ENCODE data around the gene SELENON. TPM values are rescaled to one million over a fixed set of nuclear protein-coding genes. Genes with fewer than 3 reads are reported as not detected.

The SELENON gene
- polyA plus RNA-seq, 1 of the 3 experiments (the other 2 are of a cell fraction) = 56.2 TPM

GRCh38 chr1:25757846-25758185, 42.2 kb upstream of the SELENON start:
- TF ChIP-seq ELF1 (IDR thresholded peaks at IDR 0.05) = no peak
- no peak for TF ChIP-seq RAD21 (IDR thresholded peaks at IDR 0.05; ENCODE audit: low read length)
- TF ChIP-seq MAX (IDR thresholded peaks at IDR 0.05; ENCODE audit: low read depth) = no peak
- TF ChIP-seq CHD2 (IDR thresholded peaks at IDR 0.05; ENCODE audit: low read length, partially characterized antibody) = no peak
- no peak for TF ChIP-seq FOXJ3 (CRISPR knock-in tag; IDR thresholded peaks at IDR 0.05)
- no peak for TF ChIP-seq CTCF (IDR thresholded peaks at IDR 0.05)
- no peak for TF ChIP-seq NFIC (IDR thresholded peaks at IDR 0.05; ENCODE audit: borderline replicate concordance)
- TF ChIP-seq POLR2AphosphoS5 (IDR thresholded peaks at IDR 0.05; ENCODE audit: low read depth, low read length) = no peak
- TF ChIP-seq GABPA (IDR thresholded peaks at IDR 0.05; ENCODE audit: low read depth) = no peak
- TF ChIP-seq TAF1 (IDR thresholded peaks at IDR 0.05; ENCODE audit: borderline replicate concordance, low read depth, low read length) = no peak
- no peak for TF ChIP-seq ZBTB33 (IDR thresholded peaks at IDR 0.05; ENCODE audit: borderline replicate concordance, low read depth)
- WGBS (ENCODE audit: low lambda C conversion rate) = 55% methylated on average over 3 of the region's 5 CpGs
- no peaks in the 10 kb centered on the region for H3K36me3 ChIP-seq (replicated peaks in 1 of 2; ENCODE audit: control insufficient read depth in 1 of 2, insufficient read depth in 2 of 2, low read length in 1 of 2)
- H3K27ac ChIP-seq (ENCODE audit: low read depth in 2 of 2, low read length in 1 of 2) = no peak overlapping the region
- no peak overlapping the region for H3K4me3 ChIP-seq (ENCODE audit: low read depth in 2 of 2, low read length in 1 of 2)
- no peaks in the 10 kb centered on the region for H3F3A ChIP-seq (replicated peaks; ENCODE audit: insufficient read depth)
- H3K4me2 ChIP-seq = no peak overlapping the region
- peaks cover 5% of the 10 kb centered on the region for H3K27me3 ChIP-seq (ENCODE audit: insufficient read depth)
- ChIA-PET CTCF (interaction anchor here (1.3 kb wide), 1 partner anchor 139 kb away, joined by 4 read pairs; no protein-coding TSS in a partner anchor), POLR2A (interaction anchor here (1.3 to 1.4 kb wide), 2 partner anchors 30 to 50 kb away, joined by 3 read pairs; no protein-coding TSS in a partner anchor)
- H3K4me1 ChIP-seq (ENCODE audit: control insufficient read depth in 1 of 2, insufficient read depth in 2 of 2, low read depth in 1 of 2, low read length in 1 of 2) = peaks cover 0 to 23% of the 10 kb centered on the region in 2 experiments; a peak in 1 of 4 replicates
- no peak for DNase-seq
- H2AFZ ChIP-seq (ENCODE audit: low read depth) = no peak overlapping the region
- H4K20me1 ChIP-seq (ENCODE audit: insufficient read depth) = no peaks in the 10 kb centered on the region
- no peak overlapping the region for H3K9ac ChIP-seq
- H3K9me3 ChIP-seq = no peaks in the 10 kb centered on the region
- no peaks in the 10 kb centered on the region for H3K9me2 ChIP-seq
- H3K79me2 ChIP-seq (ENCODE audit: insufficient read depth) = no peaks in the 10 kb centered on the region

- peaks cover 4% of the 10 kb centered on the region for H3K27me3 ChIP-seq (ENCODE audit: insufficient read depth)
- POLR2A ChIA-PET = interaction anchor here (1.3 to 1.4 kb wide), 2 partner anchors 31 to 51 kb away, joined by 3 read pairs; no protein-coding TSS in a partner anchor
- no peak for TF ChIP-seq NRF1 (IDR thresholded peaks at IDR 0.05; ENCODE audit: low read depth, low read length)
- TF ChIP-seq IRF3 (IDR thresholded peaks at IDR 0.05; ENCODE audit: low read depth, low read length) = no peak
- no peak for TF ChIP-seq RXRA (IDR thresholded peaks at IDR 0.05; ENCODE audit: borderline replicate concordance, low read depth)
- TF ChIP-seq RCOR1 (IDR thresholded peaks at IDR 0.05; ENCODE audit: low read length) = no peak
- TF ChIP-seq JUND (IDR thresholded peaks at IDR 0.05) = no peak
- TF ChIP-seq MAX (IDR thresholded peaks at IDR 0.05; ENCODE audit: low read depth) = no peak
- no peak for TF ChIP-seq CTCF (IDR thresholded peaks at IDR 0.05)
- TF ChIP-seq FOXM1 (IDR thresholded peaks at IDR 0.05; ENCODE audit: low read depth) = no peak
- no peak for TF ChIP-seq MXI1 (IDR thresholded peaks at IDR 0.05; ENCODE audit: low read depth, low read length)
- TF ChIP-seq ELF1 (IDR thresholded peaks at IDR 0.05) = no peak
- no peak for TF ChIP-seq YY1 (IDR thresholded peaks at IDR 0.05; ENCODE audit: low read depth)
- TF ChIP-seq GABPA (IDR thresholded peaks at IDR 0.05; ENCODE audit: low read depth) = no peak
- TF ChIP-seq GATA2 (CRISPR knock-in tag; IDR thresholded peaks at IDR 0.05) = no peak
- TF ChIP-seq SMC3 (IDR thresholded peaks at IDR 0.05; ENCODE audit: low read depth, low read length) = no peak
These were observed 41.4 kb upstream of the SELENON start for GRCh38 chr1:25758466-25759070.

More at GRCh38 chr1:25758466-25759070, 41.4 kb upstream of the SELENON start:
- Histone ChIP-seq H2AFZ (ENCODE audit: low read depth) (no peak overlapping the region), H3K4me1 (ENCODE audit: control insufficient read depth in 1 of 2, insufficient read depth in 2 of 2, low read depth in 1 of 2, low read length in 1 of 2) (peaks cover 0 to 23% of the 10 kb centered on the region in 2 experiments; a peak in 1 of 4 replicates), H3K9me2 (no peaks in the 10 kb centered on the region), H3K4me3 (ENCODE audit: low read depth in 2 of 2, low read length in 1 of 2) (no peak overlapping the region), H3K9ac (no peak overlapping the region), H3K9me3 (no peaks in the 10 kb centered on the region), H3K79me2 (ENCODE audit: insufficient read depth) (no peaks in the 10 kb centered on the region), H3F3A (replicated peaks; ENCODE audit: insufficient read depth) (no peaks in the 10 kb centered on the region), H3K27ac (ENCODE audit: low read depth in 2 of 2, low read length in 1 of 2) (no peak overlapping the region), H3K4me2 (no peak overlapping the region), H3K36me3 (replicated peaks in 1 of 2; ENCODE audit: control insufficient read depth in 1 of 2, insufficient read depth in 2 of 2, low read length in 1 of 2) (no peaks in the 10 kb centered on the region), H4K20me1 (ENCODE audit: insufficient read depth) (no peaks in the 10 kb centered on the region)
- 76% methylated on average over 13 of the region's 15 CpGs for WGBS (ENCODE audit: low lambda C conversion rate)
- CTCF ChIA-PET = interaction anchor here (1.0 to 1.6 kb wide), 4 partner anchors 14 to 146 kb away, joined by 3 to 4 read pairs (median 4); no protein-coding TSS in a partner anchor
- no peak for DNase-seq

Measured in SK-N-SH (cell line).